Uterus (tissue), 2 donors: Measurements from ENCODE around the gene ZBTB17.

Experiments used
- POLR2A ChIP-seq, 2 donors: fragments of 450-650 bp; IDR thresholded peaks; one replicate each; pipeline ENCODE4 v1.6.1; 2016; ENCODE audit warnings: antibody characterized with exemption in 2 of 2, mild to moderate bottlenecking in 1 of 2, moderate library complexity in 1 of 2
- TF ChIP-seq, protein P1 (sequence below), 4 experiments: fragments of 200-600 bp in 2 of 4; fragments of 450-650 bp in 2 of 4; sonication (generic) in 2 of 4; IDR thresholded peaks; one replicate each; pipeline ENCODE4 v1.5.1; 2016 to 2019; ENCODE audit warnings: antibody characterized with exemption in 4 of 4, mild to moderate bottlenecking in 2 of 4, moderate library complexity in 1 of 4

DNA sequence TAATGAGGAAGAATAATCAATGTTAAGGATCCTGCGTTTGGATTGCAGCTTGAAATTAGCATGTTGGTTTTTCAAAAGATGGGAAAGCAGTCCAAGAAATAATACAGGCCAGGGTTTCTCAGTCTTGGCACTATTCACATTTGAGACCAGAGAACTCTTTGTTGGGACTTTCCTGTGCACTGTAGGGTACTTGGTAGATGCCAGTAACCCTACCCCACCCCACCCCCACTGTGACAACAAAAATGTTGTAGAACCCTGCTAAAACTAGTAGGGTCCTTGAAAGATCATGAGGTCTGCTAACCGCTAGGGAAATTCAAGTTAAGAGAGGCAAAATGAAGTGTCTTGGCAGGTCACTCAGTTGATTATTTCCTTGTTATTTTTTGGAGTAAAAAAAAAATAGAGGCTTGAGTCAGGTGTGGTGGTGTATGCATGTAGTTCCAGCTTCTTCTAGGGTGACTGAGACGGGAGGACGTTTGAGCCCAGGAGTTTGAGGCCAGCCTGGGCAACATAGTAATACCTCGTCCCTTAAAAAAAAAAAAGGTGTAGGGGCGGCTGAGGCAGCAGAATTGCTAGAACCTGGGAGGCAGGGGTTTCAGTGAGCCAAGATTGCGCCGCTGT lies 75.1 kb downstream of the ZBTB17 start:
- TF ChIP-seq, protein P1, sequence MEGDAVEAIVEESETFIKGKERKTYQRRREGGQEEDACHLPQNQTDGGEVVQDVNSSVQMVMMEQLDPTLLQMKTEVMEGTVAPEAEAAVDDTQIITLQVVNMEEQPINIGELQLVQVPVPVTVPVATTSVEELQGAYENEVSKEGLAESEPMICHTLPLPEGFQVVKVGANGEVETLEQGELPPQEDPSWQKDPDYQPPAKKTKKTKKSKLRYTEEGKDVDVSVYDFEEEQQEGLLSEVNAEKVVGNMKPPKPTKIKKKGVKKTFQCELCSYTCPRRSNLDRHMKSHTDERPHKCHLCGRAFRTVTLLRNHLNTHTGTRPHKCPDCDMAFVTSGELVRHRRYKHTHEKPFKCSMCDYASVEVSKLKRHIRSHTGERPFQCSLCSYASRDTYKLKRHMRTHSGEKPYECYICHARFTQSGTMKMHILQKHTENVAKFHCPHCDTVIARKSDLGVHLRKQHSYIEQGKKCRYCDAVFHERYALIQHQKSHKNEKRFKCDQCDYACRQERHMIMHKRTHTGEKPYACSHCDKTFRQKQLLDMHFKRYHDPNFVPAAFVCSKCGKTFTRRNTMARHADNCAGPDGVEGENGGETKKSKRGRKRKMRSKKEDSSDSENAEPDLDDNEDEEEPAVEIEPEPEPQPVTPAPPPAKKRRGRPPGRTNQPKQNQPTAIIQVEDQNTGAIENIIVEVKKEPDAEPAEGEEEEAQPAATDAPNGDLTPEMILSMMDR (IDR thresholded peaks at IDR 0.05): no peak
- no peak for TF ChIP-seq POLR2A (IDR thresholded peaks at IDR 0.05)
